ENCODE data around the gene LGI2.

The LGI2 gene

DNA sequence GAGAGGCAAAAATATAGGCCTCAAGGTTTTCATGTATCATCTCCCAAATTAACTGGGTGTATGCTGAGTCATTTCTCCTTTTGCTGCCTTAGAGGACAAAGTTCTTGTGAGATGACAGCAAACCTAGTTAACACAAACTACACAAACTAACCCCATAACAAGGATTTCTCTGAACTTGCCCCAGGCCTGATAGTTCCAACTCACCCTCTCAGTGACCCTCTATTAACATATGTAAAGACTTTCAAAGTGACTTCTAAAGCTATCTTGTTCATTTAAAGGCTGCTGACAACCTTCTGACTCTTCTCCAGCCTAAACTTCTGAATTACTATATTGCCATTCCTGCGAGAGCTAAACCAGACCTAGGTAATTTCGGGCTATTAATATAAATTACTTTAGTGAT lies 74.7 kb downstream of the LGI2 start:
- no peak for DNase-seq

DNA sequence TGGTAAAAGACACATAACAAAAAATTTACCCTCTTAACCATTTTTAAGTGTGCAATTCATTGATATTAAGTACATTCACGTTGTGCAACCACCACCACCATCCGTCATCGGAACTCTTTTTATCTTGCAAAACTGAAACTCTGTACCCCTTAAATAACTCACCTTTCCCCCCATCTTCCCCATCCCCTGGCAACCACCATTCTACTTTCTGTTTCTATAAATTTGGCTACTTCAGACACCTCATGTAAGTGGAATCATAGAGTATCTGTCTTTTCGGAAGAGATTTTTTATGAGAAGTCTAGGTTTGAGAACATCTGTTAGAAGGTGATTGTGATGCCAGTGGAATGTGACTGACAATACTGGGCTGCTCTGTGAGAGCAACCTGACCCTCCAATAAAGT lies 78.1 kb downstream of the LGI2 start:
- no peak for DNase-seq

DNA sequence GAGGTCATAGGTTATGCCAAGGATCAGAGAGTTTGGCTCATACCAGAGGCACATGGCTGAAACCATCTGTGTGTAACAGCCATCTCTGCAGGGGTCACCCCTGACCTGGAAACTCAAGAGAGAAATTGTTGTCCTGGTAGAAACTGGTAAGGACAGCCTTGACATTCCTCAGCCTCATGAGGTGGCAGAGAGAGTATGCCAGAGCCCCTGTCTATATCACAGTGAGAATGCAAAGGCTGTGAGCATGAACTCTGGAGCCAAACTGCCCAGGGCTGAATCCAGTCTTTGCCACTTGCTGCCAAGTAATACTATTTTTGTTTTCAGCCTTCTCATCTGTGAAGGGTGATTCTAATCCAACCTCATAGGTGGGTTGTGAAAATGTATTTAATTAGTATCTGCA lies 80.8 kb downstream of the LGI2 start:
- DNase-seq: no peak
